H1 (cell line): Measurements from ENCODE around the gene ARHGAP15. TPM values are rescaled to one million over a fixed set of nuclear protein-coding genes. Genes with fewer than 3 reads are reported as not detected.

ENCODE experiments used
- CTCF ChIA-PET: fragments of 300-600 bp; sonication (Branson Sonifier 250); formaldehyde crosslinking; loops from one replicate; lab custom pipeline; 2021; ENCODE audit not compliant: partially characterized antibody; lab: Charles Lee
- POLR2A ChIA-PET: fragments of 300-600 bp; sonication (Branson Sonifier 250); formaldehyde crosslinking; loops from one replicate; lab custom pipeline; 2021; ENCODE audit warnings: inconsistent platforms; ENCODE audit not compliant: partially characterized antibody; lab: Charles Lee
- DNase-seq, 2 experiments: peaks; one replicate each; pipeline versions ENCODE4 v3.0.0 to v3.0.0-alpha.2; 2010 to 2022; ENCODE audit warnings: low spot score in 2 of 2, low read depth in 1 of 2, mixed read lengths in 1 of 2
- FAIRE-seq: peaks from 2 replicates; lab custom pipeline; 2011; peaks lifted over from hg19 to GRCh38; lab: Jason Lieb, UNC
- H2AFZ ChIP-seq: 2 replicates; pipeline ENCODE4 v1.8.1; 2012; ENCODE audit warnings: low read length, inconsistent platforms
- H2AK5ac ChIP-seq: 2 replicates; pipeline ENCODE4 v1.6.1; 2013; ENCODE audit warnings: low read depth, low read length
- H2BK120ac ChIP-seq: replicated peaks from 2 replicates; pipeline ENCODE3; 2013; ENCODE audit warnings: low read depth, low read length, inconsistent platforms
- H2BK12ac ChIP-seq: 2 replicates; pipeline ENCODE4 v1.6.1; 2013; ENCODE audit warnings: low read depth, low read length
- H2BK15ac ChIP-seq: 2 replicates; pipeline ENCODE4 v1.6.1; 2013; ENCODE audit warnings: low read length
- H2BK20ac ChIP-seq: 2 replicates; pipeline ENCODE4 v1.6.1; 2013; ENCODE audit warnings: low read length
- H2BK5ac ChIP-seq: 2 replicates; pipeline ENCODE4 v1.6.1; 2013; ENCODE audit warnings: low read depth, low read length
- H3K14ac ChIP-seq: 2 replicates; pipeline ENCODE4 v1.6.1; 2013; ENCODE audit warnings: inconsistent platforms; ENCODE audit not compliant: insufficient read length
- H3K18ac ChIP-seq: 2 replicates; pipeline ENCODE4 v1.6.1; 2013; ENCODE audit warnings: low read length; ENCODE audit errors: extremely low read depth
- H3K23ac ChIP-seq: 2 replicates; pipeline ENCODE4 v1.6.1; 2013; ENCODE audit warnings: inconsistent platforms; ENCODE audit not compliant: insufficient read length
- H3K23me2 ChIP-seq: 2 replicates; pipeline ENCODE4 v1.6.1; 2013; ENCODE audit warnings: low read depth, low read length
- H3K27ac ChIP-seq: 2 replicates; pipeline ENCODE4 v1.6.1; 2011; ENCODE audit warnings: low read depth, low read length, inconsistent platforms
- H3K27me3 ChIP-seq, 4 experiments: replicated peaks in 1 of 4; 1 replicate in 1 of 4; 2 replicates in 3 of 4; pipeline versions ENCODE4 v1.6.1 to v1.8.1; 2011 to 2013; ENCODE audit warnings: low read length in 3 of 4, mild to moderate bottlenecking in 3 of 4, inconsistent platforms in 2 of 4, mixed read lengths in 2 of 4, moderate library complexity in 1 of 4; ENCODE audit not compliant: control insufficient read depth in 3 of 4, insufficient read depth in 3 of 4; ENCODE audit errors: extremely low read depth in 1 of 4
- H3K36me3 ChIP-seq, 4 experiments: 2 replicates each; pipeline versions ENCODE4 v1.6.1 to v1.8.1; 2011 to 2013; ENCODE audit warnings: mild to moderate bottlenecking in 4 of 4, low read length in 3 of 4, moderate library complexity in 2 of 4, control low read depth in 1 of 4, inconsistent platforms in 1 of 4; ENCODE audit not compliant: insufficient read depth in 4 of 4, control insufficient read depth in 2 of 4
- H3K4ac ChIP-seq: replicated peaks from 2 replicates; pipeline ENCODE3; 2013; ENCODE audit warnings: low read length, low read depth, mixed read lengths, inconsistent platforms; ENCODE audit not compliant: insufficient read length
- H3K4me1 ChIP-seq, 4 experiments: replicated peaks in 1 of 4; 1 replicate in 1 of 4; 2 replicates in 3 of 4; pipeline versions ENCODE4 v1.6.1 to v1.8.1; 2011 to 2013; ENCODE audit warnings: low read length in 3 of 4, inconsistent platforms in 2 of 4, mixed read lengths in 1 of 4; ENCODE audit not compliant: insufficient read depth in 4 of 4, control insufficient read depth in 3 of 4
- H3K4me2 ChIP-seq, 2 experiments: 2 replicates each; pipeline versions ENCODE4 v1.6.1 to v1.8.1; 2011 to 2013; ENCODE audit warnings: low read depth in 2 of 2, low read length in 2 of 2, control low read depth in 1 of 2, inconsistent platforms in 1 of 2, mild to moderate bottlenecking in 1 of 2; ENCODE audit not compliant: insufficient read depth in 1 of 2
- H3K4me3 ChIP-seq, 4 experiments: fragments of 200-600, 300-600 bp in 1 of 4; sonication (generic), shearing (Covaris generic), sonication (Bioruptor Twin) in 1 of 4; 2 replicates each; pipeline versions ENCODE4 v1.5.1 to v1.8.1; 2011 to 2016; ENCODE audit warnings: low read length in 4 of 4, low read depth in 3 of 4, control low read depth in 2 of 4, inconsistent platforms in 2 of 4, mild to moderate bottlenecking in 2 of 4, mixed read lengths in 1 of 4, moderate library complexity in 1 of 4; ENCODE audit not compliant: insufficient read depth in 2 of 4; ENCODE audit errors: extremely low read depth in 1 of 4
- H3K56ac ChIP-seq: replicated peaks from 2 replicates; pipeline ENCODE3; 2013; ENCODE audit warnings: low read depth, mild to moderate bottlenecking, mixed read lengths, low read length, inconsistent platforms; ENCODE audit not compliant: insufficient read length
- H3K79me1 ChIP-seq: 2 replicates; pipeline ENCODE4 v1.6.1; 2013; ENCODE audit warnings: low read depth, low read length, control low read depth
- H3K79me2 ChIP-seq, 2 experiments: 2 replicates each; pipeline versions ENCODE4 v1.6.1 to v1.8.1; 2012 to 2013; ENCODE audit warnings: low read length in 2 of 2, mild to moderate bottlenecking in 2 of 2, inconsistent platforms in 1 of 2; ENCODE audit not compliant: insufficient read depth in 2 of 2, control insufficient read depth in 1 of 2
- H3K9ac ChIP-seq, 4 experiments: replicated peaks in 1 of 4; 1 replicate in 1 of 4; 2 replicates in 3 of 4; pipeline versions ENCODE4 v1.6.1 to v1.8.1; 2011 to 2013; ENCODE audit warnings: low read depth in 3 of 4, low read length in 3 of 4, control low read depth in 2 of 4, mild to moderate bottlenecking in 2 of 4, moderate library complexity in 2 of 4, inconsistent platforms in 1 of 4; ENCODE audit errors: extremely low read depth in 1 of 4
- H3K9me3 ChIP-seq, 2 experiments: 2 replicates each; pipeline versions ENCODE4 v1.6.1 to v1.8.1; 2012 to 2013; ENCODE audit warnings: mild to moderate bottlenecking in 2 of 2, moderate library complexity in 2 of 2, control low read depth in 1 of 2, inconsistent platforms in 1 of 2, low read depth in 1 of 2, low read length in 1 of 2, mixed read lengths in 1 of 2; ENCODE audit not compliant: insufficient read depth in 2 of 2
- H4K20me1 ChIP-seq, 2 experiments: replicated peaks in 1 of 2; 2 replicates each; pipeline versions ENCODE3 to v1.8.1; 2011 to 2013; ENCODE audit warnings: inconsistent platforms in 2 of 2, low read length in 2 of 2, mild to moderate bottlenecking in 1 of 2; ENCODE audit not compliant: insufficient read depth in 2 of 2, control insufficient read depth in 1 of 2
- H4K5ac ChIP-seq: 2 replicates; pipeline ENCODE4 v1.6.1; 2013; ENCODE audit warnings: low read length, low read depth, mixed read lengths, inconsistent platforms; ENCODE audit not compliant: insufficient read length
- H4K8ac ChIP-seq: 2 replicates; pipeline ENCODE4 v1.8.0; 2013; ENCODE audit warnings: mild to moderate bottlenecking, moderate library complexity, low read length, inconsistent platforms; ENCODE audit not compliant: insufficient read depth; ENCODE audit errors: extremely low read depth
- H4K91ac ChIP-seq: replicated peaks from 2 replicates; pipeline ENCODE3; 2013; ENCODE audit warnings: low read length, mixed read lengths, inconsistent platforms; ENCODE audit not compliant: insufficient read length
- CHD1 ChIP-seq: IDR thresholded peaks from 2 replicates; pipeline ENCODE4 v1.6.1; 2012; ENCODE audit warnings: low read depth, low read length, improper control_type of control experiment
- CHD2 ChIP-seq: IDR thresholded peaks from 2 replicates; pipeline ENCODE4 v1.6.1; 2012; ENCODE audit warnings: low read length, improper control_type of control experiment
- CREB1 ChIP-seq: IDR thresholded peaks from 2 replicates; pipeline ENCODE4 v1.6.1; 2012; ENCODE audit warnings: inconsistent platforms
- EZH2 ChIP-seq: fragments of 200-600 bp; sonication (generic); IDR thresholded peaks from 2 replicates; pipeline ENCODE4 v1.7.1; 2012; ENCODE audit warnings: low read depth, mild to moderate bottlenecking, moderate library complexity, low read length, inconsistent platforms; ENCODE audit not compliant: severe bottlenecking
- FOSL1 ChIP-seq: IDR thresholded peaks from 2 replicates; pipeline ENCODE4 v1.6.1; 2011; ENCODE audit warnings: mild to moderate bottlenecking, low read depth, low read length, moderate library complexity; ENCODE audit not compliant: insufficient read depth
- GTF2F1 ChIP-seq: IDR thresholded peaks from 2 replicates; pipeline ENCODE4 v1.6.1; 2012; ENCODE audit warnings: low read depth, low read length, improper control_type of control experiment, borderline replicate concordance
- HDAC2 ChIP-seq, 2 experiments: fragments of 300-600 bp in 1 of 2; sonication (generic) in 1 of 2; IDR thresholded peaks; 2 replicates each; pipeline ENCODE4 v1.6.1; 2011 to 2012; ENCODE audit warnings: low read depth in 2 of 2, low read length in 2 of 2, mild to moderate bottlenecking in 2 of 2, moderate library complexity in 2 of 2, borderline replicate concordance in 1 of 2, inconsistent platforms in 1 of 2
- KDM4A ChIP-seq: IDR thresholded peaks from one replicate; pipeline ENCODE4 v1.7.1; 2012; ENCODE audit warnings: low read depth, mild to moderate bottlenecking, moderate library complexity, low read length, inconsistent platforms; ENCODE audit not compliant: severe bottlenecking
- NANOG ChIP-seq: IDR thresholded peaks from 2 replicates; pipeline ENCODE4 v1.6.1; 2011; ENCODE audit warnings: low read length, low read depth, mild to moderate bottlenecking, inconsistent platforms; ENCODE audit not compliant: insufficient read depth, poor library complexity, severe bottlenecking
- RFX5 ChIP-seq: IDR thresholded peaks from 2 replicates; pipeline ENCODE4 v1.6.1; 2011; ENCODE audit warnings: low read depth, low read length, improper control_type of control experiment, borderline replicate concordance
- RXRA ChIP-seq: IDR thresholded peaks from 2 replicates; pipeline ENCODE4 v1.6.1; 2011; ENCODE audit warnings: low read depth, mild to moderate bottlenecking, low read length, moderate library complexity; ENCODE audit not compliant: insufficient read depth
- SP2 ChIP-seq: IDR thresholded peaks from 2 replicates; pipeline ENCODE4 v1.6.1; 2012; ENCODE audit warnings: mild to moderate bottlenecking, low read length, inconsistent platforms
- SP4 ChIP-seq: IDR thresholded peaks from 2 replicates; pipeline ENCODE4 v1.6.1; 2012; ENCODE audit warnings: low read length, inconsistent platforms
- TAF1 ChIP-seq: IDR thresholded peaks from 2 replicates; pipeline ENCODE4 v1.6.1; 2011; ENCODE audit warnings: mild to moderate bottlenecking, low read depth, low read length
- TAF7 ChIP-seq: optimal IDR thresholded peaks from 2 replicates; pipeline ENCODE3; 2011; ENCODE audit warnings: low read depth, mild to moderate bottlenecking, inconsistent platforms, low read length, moderate library complexity, borderline replicate concordance
- YY1 ChIP-seq: IDR thresholded peaks from 2 replicates; pipeline ENCODE4 v1.6.1; 2011; ENCODE audit warnings: low read depth, mild to moderate bottlenecking, low read length
- WGBS, 2 experiments: shearing (Covaris generic) in 1 of 2; methylation state at CpG; one replicate each; pipeline versions ENCODE4 v1.1.6 to v1.1.7; 2013 to 2015; ENCODE audit warnings: low lambda C conversion rate in 2 of 2, mixed read lengths in 2 of 2, inconsistent platforms in 1 of 2, low coverage in 1 of 2, missing lambda C conversion rate in 1 of 2; ENCODE audit not compliant: insufficient replicate concordance in 2 of 2, insufficient coverage in 1 of 2, insufficient read length in 1 of 2; ENCODE audit errors: extremely low coverage in 1 of 2, missing lambda C conversion rate in 1 of 2; 5-methylcytosine and 5-hydroxymethylcytosine counted together
- polyA plus RNA-seq, 7 experiments: library from polyadenylated mRNA; depleted of rRNA in 3 of 7; stranded (reverse) in 5 of 7; unstranded in 2 of 7; fragments of >200 nt in 5 of 7; fragments of 200-250 nt in 2 of 7; gene quantifications; 1 replicate in 5 of 7; 2 replicates in 1 of 7; 4 replicates in 1 of 7; pipeline versions ENCODE4 v1.2.1 to v1.2.3, GENCODE V29; 2011 to 2013; ENCODE audit warnings: missing spikeins in 2 of 7, mixed read lengths in 2 of 7
- total RNA-seq: library from RNA; stranded (reverse); fragmentation: NEBNext Ultra II Directional; extraction: Animal tissue kit (Norgen Biotek cat#: 25700); gene quantifications from 2 replicates; pipeline ENCODE4 v1.2.1, GENCODE V29; 2021

Gene ARHGAP15
- total and polyA plus RNA-seq, 2 of the 8 experiments (the other 6 are each of a cell fraction or from before 2014, with no cell fraction given), result not detected

DNA sequence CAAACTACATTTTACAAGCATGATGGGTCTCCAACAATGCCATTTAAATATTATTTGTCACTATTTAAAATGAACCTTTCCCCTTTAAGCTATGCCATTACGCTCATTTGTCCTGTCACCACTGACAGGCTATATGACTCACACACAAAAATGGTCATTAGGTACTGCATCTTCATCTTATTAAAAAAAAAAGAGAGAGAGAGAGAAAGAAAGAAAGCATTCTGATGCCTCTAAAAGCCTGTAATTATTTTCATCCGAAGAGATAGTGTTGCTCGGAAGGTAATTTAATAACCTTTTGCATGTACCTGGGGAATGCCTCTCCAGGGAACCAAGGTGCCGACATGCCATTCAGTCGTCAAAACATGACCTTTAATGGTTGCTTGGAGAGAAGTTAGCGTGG lies 226.7 kb downstream of the ARHGAP15 start:
- H3K14ac ChIP-seq, result no peak overlapping the region
- no peak overlapping the region for H2BK12ac ChIP-seq
- H3K27ac ChIP-seq, result no peak overlapping the region
- H3K56ac ChIP-seq, result no peak overlapping the region
- H2BK120ac ChIP-seq, result no peak overlapping the region
- no peak overlapping the region for H2AFZ ChIP-seq
- CTCF ChIA-PET, result interaction anchor here (1.8 kb wide), 1 partner anchor 193 kb away, joined by 5 read pairs; no protein-coding TSS in a partner anchor
- no peak overlapping the region for H3K4me2 ChIP-seq
- no peaks in the 10 kb centered on the region for H4K20me1 ChIP-seq
- H3K27me3 ChIP-seq, result no peaks in the 10 kb centered on the region
- no peaks in the 10 kb centered on the region for H3K36me3 ChIP-seq
- FAIRE-seq (no peak), DNase-seq (no peak)
- no peaks in the 10 kb centered on the region for H3K79me2 ChIP-seq
- no peak overlapping the region for H2BK20ac ChIP-seq
- no peaks in the 10 kb centered on the region for H3K4me1 ChIP-seq
- no peak overlapping the region for H2BK15ac ChIP-seq
- H3K23ac ChIP-seq, result no peak overlapping the region
- H4K5ac ChIP-seq, result no peak overlapping the region
- H3K9ac ChIP-seq, result no peak overlapping the region
- no peak overlapping the region for H2AK5ac ChIP-seq
- H3K79me1 ChIP-seq, result no peaks in the 10 kb centered on the region
- H2BK5ac ChIP-seq, result no peak overlapping the region
- WGBS, 2 experiments, result 74% methylated on average over 6 of the region's 6 CpGs; no CpG with 5 or more reads in 1 of the 2 experiments
- no peak overlapping the region for H4K91ac ChIP-seq
- no peak overlapping the region for H4K8ac ChIP-seq
- H3K4me3 ChIP-seq, result no peak overlapping the region
- POLR2A ChIA-PET, result no interaction called here
- H3K23me2 ChIP-seq, result no peaks in the 10 kb centered on the region
- no peaks in the 10 kb centered on the region for H3K9me3 ChIP-seq
- H3K4ac ChIP-seq, result no peak overlapping the region
- H3K18ac ChIP-seq, result no peak overlapping the region
- TF ChIP-seq NANOG (no peak), EZH2 (no peak), CHD1 (no peak), KDM4A (no peak), FOSL1 (no peak), TAF7 (no peak), YY1 (no peak), GTF2F1 (no peak), CHD2 (no peak), RXRA (no peak), HDAC2 (IDR thresholded peaks at IDR 0.05; ENCODE audit: borderline replicate concordance in 1 of 2, low read depth in 2 of 2, low read length in 2 of 2) (no peak), TAF1 (no peak), SP4 (no peak), SP2 (no peak), CREB1 (no peak), RFX5 (no peak)
